B cell (primary cell): ENCODE data around the gene PRKN. TPM values are rescaled to one million over a fixed set of nuclear protein-coding genes. Genes with fewer than 3 reads are reported as not detected.

Source experiments
- ATAC-seq: fragments of 200-7000 bp; cut with Tn5 transposase; one replicate; pipeline ENCODE4 v1.10.0; 2021; ENCODE audit warnings: low read depth, mild to moderate bottlenecking, moderate number of reproducible peaks, moderate library complexity
- CTCF ChIA-PET: fragments of 350-600 bp; sonication (Branson Sonifier 250); formaldehyde crosslinking; loops from one replicate; lab custom pipeline; 2021; ENCODE audit warnings: antibody characterized with exemption, inconsistent platforms; lab: Charles Lee
- POLR2A ChIA-PET: fragments of 350-600 bp; sonication (Branson Sonifier 250); formaldehyde crosslinking; loops from one replicate; lab custom pipeline; 2021; ENCODE audit warnings: antibody characterized with exemption; lab: Charles Lee
- DNase-seq: peaks from one replicate; pipeline ENCODE4 v3.0.0; 2013
- H2AFZ ChIP-seq: 2 replicates; pipeline ENCODE4 v1.6.1; 2012; ENCODE audit warnings: mild to moderate bottlenecking, low read depth, low read length; ENCODE audit not compliant: insufficient read depth, poor library complexity, severe bottlenecking
- H3K27ac ChIP-seq, 2 donors: 1 replicate in 1 of 2; 2 replicates in 1 of 2; pipeline ENCODE4 v1.5.1; 2012 to 2013; ENCODE audit warnings: low read length in 2 of 2, mild to moderate bottlenecking in 2 of 2, moderate library complexity in 1 of 2
- H3K27me3 ChIP-seq, 4 experiments: fragments of 200-600 bp in 1 of 4; sonication (generic) in 1 of 4; replicated peaks in 1 of 4; 1 replicate in 2 of 4; 2 replicates in 2 of 4; pipeline versions ENCODE4 v1.6.1 to v1.7.0; 2013 to 2016; ENCODE audit warnings: low read length in 3 of 4, mild to moderate bottlenecking in 2 of 4, mixed read lengths in 1 of 4, moderate library complexity in 1 of 4; ENCODE audit not compliant: insufficient read depth in 4 of 4, control insufficient read depth in 3 of 4; ENCODE audit errors: control extremely low read depth in 1 of 4
- H3K36me3 ChIP-seq, 2 experiments: replicated peaks in 1 of 2; 1 replicate in 1 of 2; 2 replicates in 1 of 2; pipeline versions ENCODE4 v1.6.1 to v1.7.1; 2013; ENCODE audit warnings: low read length in 1 of 2; ENCODE audit not compliant: insufficient read depth in 2 of 2, control insufficient read depth in 1 of 2; ENCODE audit errors: control extremely low read depth in 1 of 2, extremely low read depth in 1 of 2
- H3K4me1 ChIP-seq, 2 donors: fragments of 200-600 bp in 1 of 2; sonication (generic) in 1 of 2; 1 replicate in 1 of 2; 2 replicates in 1 of 2; pipeline versions ENCODE4 v1.5.1 to v1.6.1; 2013 to 2017; ENCODE audit warnings: low read length in 2 of 2; ENCODE audit not compliant: control insufficient read depth in 2 of 2, insufficient read depth in 2 of 2
- H3K4me2 ChIP-seq: replicated peaks from 2 replicates; pipeline ENCODE3; 2012; ENCODE audit warnings: mild to moderate bottlenecking, low read depth, low read length; ENCODE audit not compliant: poor library complexity, severe bottlenecking
- H3K4me3 ChIP-seq, 5 experiments: fragments of 200-600 bp in 1 of 5; sonication (generic) in 1 of 5; 1 replicate in 3 of 5; 2 replicates in 2 of 5; pipeline versions ENCODE4 v1.5.1 to v1.7.0; 2011 to 2016; ENCODE audit warnings: low read length in 4 of 5, mild to moderate bottlenecking in 4 of 5, low read depth in 2 of 5, control low read depth in 1 of 5, moderate library complexity in 1 of 5; ENCODE audit not compliant: insufficient read depth in 1 of 5; ENCODE audit errors: control extremely low read depth in 1 of 5, extremely low read depth in 1 of 5
- H3K79me2 ChIP-seq: fragments of 200-600 bp; sonication (generic); one replicate; pipeline ENCODE4 v1.6.0; 2016; ENCODE audit warnings: low read length; ENCODE audit not compliant: control insufficient read depth, insufficient read depth
- H3K9ac ChIP-seq: fragments of 200-600 bp; sonication (generic); 2 replicates; pipeline ENCODE4 v1.6.1; 2017; ENCODE audit warnings: mild to moderate bottlenecking, low read length, moderate library complexity
- H3K9me3 ChIP-seq, 3 donors: one replicate each; pipeline versions ENCODE4 v1.6.1 to v1.7.1; 2013; ENCODE audit warnings: low read length in 2 of 3; ENCODE audit not compliant: control insufficient read depth in 2 of 3, insufficient read depth in 1 of 3; ENCODE audit errors: control extremely low read depth in 1 of 3
- H4K20me1 ChIP-seq: 2 replicates; pipeline ENCODE4 v1.6.0; 2012; ENCODE audit warnings: mild to moderate bottlenecking, low read length; ENCODE audit not compliant: insufficient read depth, control insufficient read depth, poor library complexity, severe bottlenecking
- H3K27ac Mint-ChIP-seq: one replicate; pipeline ENCODE4 v1.8.0; 2021; ENCODE audit warnings: mixed read lengths
- H3K27me3 Mint-ChIP-seq: one replicate; pipeline ENCODE4 v1.8.0; 2021; ENCODE audit warnings: mixed read lengths
- H3K4me1 Mint-ChIP-seq: one replicate; pipeline ENCODE4 v1.8.0; 2021; ENCODE audit warnings: mixed read lengths
- H3K4me3 Mint-ChIP-seq: one replicate; pipeline ENCODE4 v1.8.0; 2021; ENCODE audit warnings: mixed read lengths
- H3K9me3 Mint-ChIP-seq: one replicate; pipeline ENCODE4 v1.8.0; 2022; ENCODE audit warnings: mixed read lengths; ENCODE audit not compliant: insufficient read depth
- EZH2 ChIP-seq: IDR thresholded peaks from 2 replicates; pipeline ENCODE4 v1.6.1; 2012; ENCODE audit warnings: borderline replicate concordance, low read depth, mild to moderate bottlenecking, moderate library complexity, low read length; ENCODE audit not compliant: insufficient read depth, poor library complexity, severe bottlenecking
- WGBS: methylation state at CpG from one replicate; pipeline ENCODE4 v1.1.5; 2013; ENCODE audit warnings: missing lambda C conversion rate; ENCODE audit not compliant: insufficient coverage; 5-methylcytosine and 5-hydroxymethylcytosine counted together
- intact Hi-C: fragments of 100-400 bp; cut with micrococcal nuclease; formaldehyde crosslinking; loops from one replicate; pipeline ENCODE4 v1.10.0; 2022
- polyA plus RNA-seq: library from polyadenylated mRNA; depleted of rRNA; stranded (reverse); fragments of >200 nt; gene quantifications from 2 replicates; pipeline ENCODE4 v1.2.3, GENCODE V29; 2012
- total RNA-seq, 2 donors: library from RNA; stranded (reverse); fragments of 120-200 nt in 1 of 2; gene quantifications; 1 replicate in 1 of 2; 2 replicates in 1 of 2; pipeline versions ENCODE4 v1.2.3 to v1.2.4, GENCODE V29; 2013 to 2022
- TF ChIP-seq, protein P1 (sequence below): fragments of 200-600 bp; IDR thresholded peaks from one replicate; pipeline ENCODE4 v1.8.0; 2022; ENCODE audit warnings: antibody characterized with exemption, mild to moderate bottlenecking

Gene PRKN
- total and polyA plus RNA-seq, 2 donors (not counting 1 experiment from before 2014, with no cell fraction given), result 1.6 to 6.2 TPM

- Histone ChIP-seq H4K20me1 (no peaks in the 10 kb centered on the region), H3K4me1 (no peaks in the 10 kb centered on the region), H3K27ac (no peak overlapping the region), H3K9me3 (no peaks in the 10 kb centered on the region), H3K4me2 (no peak overlapping the region), H3K27me3 (no peaks in the 10 kb centered on the region), H3K36me3 (no peaks in the 10 kb centered on the region), H3K4me3 (no peak overlapping the region), H2AFZ (no peak overlapping the region), H3K9ac (no peak overlapping the region), H3K79me2 (no peaks in the 10 kb centered on the region)
- ChIA-PET CTCF (no interaction called here), POLR2A (no interaction called here)
- H3K9me3 Mint-ChIP-seq, result peaks cover 2% of the 10 kb centered on the region
- H3K4me3 Mint-ChIP-seq, result no peak overlapping the region
- H3K27ac Mint-ChIP-seq, result no peak overlapping the region
- H3K4me1 Mint-ChIP-seq, result no peaks in the 10 kb centered on the region
- no peaks in the 10 kb centered on the region for H3K27me3 Mint-ChIP-seq
- DNase-seq (no peak), ATAC-seq (no peak)
- WGBS, result 85% methylated on average over 4 of the region's 8 CpGs
- intact Hi-C loops, result no loop called here
- no peak for TF ChIP-seq EZH2
- TF ChIP-seq, protein P1, sequence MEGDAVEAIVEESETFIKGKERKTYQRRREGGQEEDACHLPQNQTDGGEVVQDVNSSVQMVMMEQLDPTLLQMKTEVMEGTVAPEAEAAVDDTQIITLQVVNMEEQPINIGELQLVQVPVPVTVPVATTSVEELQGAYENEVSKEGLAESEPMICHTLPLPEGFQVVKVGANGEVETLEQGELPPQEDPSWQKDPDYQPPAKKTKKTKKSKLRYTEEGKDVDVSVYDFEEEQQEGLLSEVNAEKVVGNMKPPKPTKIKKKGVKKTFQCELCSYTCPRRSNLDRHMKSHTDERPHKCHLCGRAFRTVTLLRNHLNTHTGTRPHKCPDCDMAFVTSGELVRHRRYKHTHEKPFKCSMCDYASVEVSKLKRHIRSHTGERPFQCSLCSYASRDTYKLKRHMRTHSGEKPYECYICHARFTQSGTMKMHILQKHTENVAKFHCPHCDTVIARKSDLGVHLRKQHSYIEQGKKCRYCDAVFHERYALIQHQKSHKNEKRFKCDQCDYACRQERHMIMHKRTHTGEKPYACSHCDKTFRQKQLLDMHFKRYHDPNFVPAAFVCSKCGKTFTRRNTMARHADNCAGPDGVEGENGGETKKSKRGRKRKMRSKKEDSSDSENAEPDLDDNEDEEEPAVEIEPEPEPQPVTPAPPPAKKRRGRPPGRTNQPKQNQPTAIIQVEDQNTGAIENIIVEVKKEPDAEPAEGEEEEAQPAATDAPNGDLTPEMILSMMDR, result no peak
Measured at GRCh38 chr6:162538643-162539064, 188.9 kb downstream of the PRKN start.

GRCh38 chr6:162533009-162533400 lies 194.6 kb downstream of the PRKN start:
- no peak overlapping the region for H3K9ac ChIP-seq
- Mint-ChIP-seq H3K9me3 (no peaks in the 10 kb centered on the region), H3K27ac (no peak overlapping the region), H3K4me3 (no peak overlapping the region), H3K27me3 (no peaks in the 10 kb centered on the region), H3K4me1 (no peaks in the 10 kb centered on the region)
- no peak overlapping the region for H3K4me3 ChIP-seq
- H3K27ac ChIP-seq, result no peak overlapping the region
- H2AFZ ChIP-seq, result no peak overlapping the region
- ChIA-PET CTCF (no interaction called here), POLR2A (no interaction called here)
- DNase-seq, result no peak
- no peak for TF ChIP-seq EZH2
- TF ChIP-seq, protein P1, result no peak
- no peak for ATAC-seq
- no peaks in the 10 kb centered on the region for H3K4me1 ChIP-seq
- H3K4me2 ChIP-seq, result no peak overlapping the region
- peaks cover 0 to 3% (median 0%) of the 10 kb centered on the region in 3 donors for H3K9me3 ChIP-seq
- intact Hi-C loops, result no loop called here
- no peaks in the 10 kb centered on the region for H4K20me1 ChIP-seq
- no peaks in the 10 kb centered on the region for H3K36me3 ChIP-seq
- H3K27me3 ChIP-seq, result no peaks in the 10 kb centered on the region
- H3K79me2 ChIP-seq, result no peaks in the 10 kb centered on the region
- WGBS, result no CpG with 5 or more reads among the region's 6 CpGs
